Type B pancreatic cell (in vitro differentiated cells): ENCODE data around the gene IFNE. TPM values are rescaled to one million over a fixed set of nuclear protein-coding genes. Genes with fewer than 3 reads are reported as not detected.

Experiments
- DNase-seq: peaks from one replicate; pipeline ENCODE4 v3.0.0; 2021; ENCODE audit warnings: mixed read lengths; ENCODE audit not compliant: unreplicated experiment; ENCODE audit errors: extremely low spot score
- H3K27ac Mint-ChIP-seq: 2 replicates; pipeline ENCODE4 v1.8.0; 2021; ENCODE audit warnings: mild to moderate bottlenecking, mixed read lengths
- H3K27me3 Mint-ChIP-seq: 2 replicates; pipeline ENCODE4 v1.8.0; 2021; ENCODE audit warnings: mixed read lengths
- H3K36me3 Mint-ChIP-seq: 2 replicates; pipeline ENCODE4 v1.8.0; 2021; ENCODE audit warnings: mixed read lengths
- H3K4me1 Mint-ChIP-seq: one replicate; pipeline ENCODE4 v1.8.0; 2021; ENCODE audit warnings: mixed read lengths; ENCODE audit not compliant: unreplicated experiment
- H3K4me3 Mint-ChIP-seq: 2 replicates; pipeline ENCODE4 v1.8.0; 2021; ENCODE audit warnings: mild to moderate bottlenecking, mixed read lengths
- H3K9me3 Mint-ChIP-seq: 2 replicates; pipeline ENCODE4 v1.8.0; 2021; ENCODE audit warnings: mixed read lengths
- total RNA-seq: library from RNA; stranded (reverse); gene quantifications from 2 replicates; pipeline ENCODE4 v1.2.1, GENCODE V29; 2021; ENCODE audit warnings: low replicate concordance
- TF ChIP-seq, protein P1 (sequence below): fragments of 200-600 bp; sonication (generic); conservative IDR thresholded peaks from 2 replicates; pipeline ENCODE4 v1.5.0; 2021; ENCODE audit warnings: antibody characterized with exemption, mild to moderate bottlenecking

Gene IFNE
- total RNA-seq, 1 donor from 2014 or later = 0.75 TPM

DNA sequence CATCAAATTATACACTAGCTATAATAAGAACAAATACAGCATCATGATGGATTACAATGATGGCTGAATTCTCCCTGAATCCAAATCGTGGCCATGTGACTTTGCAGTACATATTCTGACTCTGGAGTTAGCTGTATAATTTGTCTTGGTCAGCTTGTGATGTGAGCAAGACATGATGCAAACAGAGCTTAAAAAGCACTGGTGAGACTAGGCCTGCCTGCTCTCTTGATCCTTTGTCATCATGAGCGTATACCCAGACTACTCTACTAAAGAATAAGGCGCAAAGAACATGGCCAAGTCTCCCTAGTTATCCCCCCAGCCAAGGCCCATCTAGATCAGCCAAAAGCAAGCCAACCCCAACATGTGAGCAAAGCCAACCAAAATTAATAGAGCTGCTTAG lies 34.7 kb upstream of the IFNE start:
- no peaks in the 10 kb centered on the region for H3K9me3 Mint-ChIP-seq
- peaks cover under 1% of the 10 kb centered on the region for H3K36me3 Mint-ChIP-seq
- no peaks in the 10 kb centered on the region for H3K27me3 Mint-ChIP-seq
- H3K4me1 Mint-ChIP-seq = no peaks in the 10 kb centered on the region
- TF ChIP-seq, protein P1, sequence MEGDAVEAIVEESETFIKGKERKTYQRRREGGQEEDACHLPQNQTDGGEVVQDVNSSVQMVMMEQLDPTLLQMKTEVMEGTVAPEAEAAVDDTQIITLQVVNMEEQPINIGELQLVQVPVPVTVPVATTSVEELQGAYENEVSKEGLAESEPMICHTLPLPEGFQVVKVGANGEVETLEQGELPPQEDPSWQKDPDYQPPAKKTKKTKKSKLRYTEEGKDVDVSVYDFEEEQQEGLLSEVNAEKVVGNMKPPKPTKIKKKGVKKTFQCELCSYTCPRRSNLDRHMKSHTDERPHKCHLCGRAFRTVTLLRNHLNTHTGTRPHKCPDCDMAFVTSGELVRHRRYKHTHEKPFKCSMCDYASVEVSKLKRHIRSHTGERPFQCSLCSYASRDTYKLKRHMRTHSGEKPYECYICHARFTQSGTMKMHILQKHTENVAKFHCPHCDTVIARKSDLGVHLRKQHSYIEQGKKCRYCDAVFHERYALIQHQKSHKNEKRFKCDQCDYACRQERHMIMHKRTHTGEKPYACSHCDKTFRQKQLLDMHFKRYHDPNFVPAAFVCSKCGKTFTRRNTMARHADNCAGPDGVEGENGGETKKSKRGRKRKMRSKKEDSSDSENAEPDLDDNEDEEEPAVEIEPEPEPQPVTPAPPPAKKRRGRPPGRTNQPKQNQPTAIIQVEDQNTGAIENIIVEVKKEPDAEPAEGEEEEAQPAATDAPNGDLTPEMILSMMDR = no peak
- no peak for DNase-seq
- H3K4me3 Mint-ChIP-seq = no peak overlapping the region
- H3K27ac Mint-ChIP-seq = no peak overlapping the region

DNA sequence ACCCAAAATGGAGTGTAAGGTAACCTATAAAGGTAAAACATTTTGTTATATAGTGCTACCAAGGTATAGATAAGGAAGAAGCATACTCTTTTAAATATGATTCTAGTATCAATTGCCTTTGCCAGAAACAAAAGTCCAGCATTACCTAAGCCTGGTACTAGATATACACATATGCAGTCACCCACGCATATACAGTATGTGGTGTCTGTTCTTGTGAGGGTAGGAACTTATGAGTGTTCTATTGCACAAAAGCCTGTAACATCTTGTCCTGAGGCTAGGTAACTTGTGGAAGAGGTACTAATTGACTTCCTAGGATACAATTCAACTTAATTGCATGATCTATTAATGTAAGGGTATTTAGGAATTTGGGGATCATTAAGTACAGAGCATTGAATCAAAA lies 31.3 kb upstream of the IFNE start:
- DNase-seq = no peak
- peaks cover 3% of the 10 kb centered on the region for H3K36me3 Mint-ChIP-seq
- no peaks in the 10 kb centered on the region for H3K4me1 Mint-ChIP-seq
- no peaks in the 10 kb centered on the region for H3K9me3 Mint-ChIP-seq
- H3K4me3 Mint-ChIP-seq = no peak overlapping the region
- H3K27me3 Mint-ChIP-seq = no peaks in the 10 kb centered on the region
- TF ChIP-seq, protein P1 = no peak
- no peak overlapping the region for H3K27ac Mint-ChIP-seq

DNA sequence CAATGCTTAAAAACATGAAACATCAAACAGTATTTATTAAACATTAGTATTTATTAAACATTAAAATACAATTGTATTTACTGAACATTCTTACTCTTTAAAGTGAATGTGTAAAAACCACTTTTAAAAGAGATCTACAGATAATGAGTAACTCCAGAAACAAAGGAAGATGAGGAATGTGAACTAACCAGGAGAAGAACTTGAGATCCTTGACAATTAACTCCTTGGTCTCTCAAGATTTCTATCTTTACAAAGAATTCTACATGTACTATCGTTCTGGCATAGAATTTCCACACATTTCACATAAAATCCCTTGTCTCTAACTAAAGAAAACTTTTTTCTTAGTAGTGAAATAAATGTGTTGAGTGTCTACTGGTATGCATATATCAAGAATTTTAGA lies 28.7 kb upstream of the IFNE start:
- Mint-ChIP-seq H3K9me3 (no peaks in the 10 kb centered on the region), H3K27me3 (no peaks in the 10 kb centered on the region), H3K4me3 (no peak overlapping the region), H3K4me1 (peaks cover 4% of the 10 kb centered on the region), H3K27ac (no peak overlapping the region), H3K36me3 (peaks cover 3% of the 10 kb centered on the region)
- TF ChIP-seq, protein P1 = no peak
- no peak for DNase-seq

DNA sequence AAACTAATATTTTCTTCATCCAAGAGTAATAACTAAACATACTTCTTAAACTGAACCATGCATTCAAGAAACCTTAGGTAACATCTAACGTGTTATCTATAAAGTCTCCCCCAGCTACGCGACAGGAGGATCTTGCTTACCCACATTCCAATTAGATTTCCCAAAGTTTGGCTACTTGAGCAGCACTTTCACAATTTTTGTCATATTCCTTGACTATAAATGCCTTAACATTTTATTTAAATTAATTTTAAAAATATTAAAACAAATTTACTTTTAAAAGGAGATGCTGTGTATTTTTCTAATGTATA lies 25.3 kb upstream of the IFNE start:
- Mint-ChIP-seq H3K36me3 (peaks cover 3% of the 10 kb centered on the region), H3K27ac (peak overlapping the region; percentile 8), H3K27me3 (no peaks in the 10 kb centered on the region), H3K4me1 (peaks cover 4% of the 10 kb centered on the region), H3K4me3 (no peak overlapping the region), H3K9me3 (no peaks in the 10 kb centered on the region)
- TF ChIP-seq, protein P1 = no peak
- no peak for DNase-seq

DNA sequence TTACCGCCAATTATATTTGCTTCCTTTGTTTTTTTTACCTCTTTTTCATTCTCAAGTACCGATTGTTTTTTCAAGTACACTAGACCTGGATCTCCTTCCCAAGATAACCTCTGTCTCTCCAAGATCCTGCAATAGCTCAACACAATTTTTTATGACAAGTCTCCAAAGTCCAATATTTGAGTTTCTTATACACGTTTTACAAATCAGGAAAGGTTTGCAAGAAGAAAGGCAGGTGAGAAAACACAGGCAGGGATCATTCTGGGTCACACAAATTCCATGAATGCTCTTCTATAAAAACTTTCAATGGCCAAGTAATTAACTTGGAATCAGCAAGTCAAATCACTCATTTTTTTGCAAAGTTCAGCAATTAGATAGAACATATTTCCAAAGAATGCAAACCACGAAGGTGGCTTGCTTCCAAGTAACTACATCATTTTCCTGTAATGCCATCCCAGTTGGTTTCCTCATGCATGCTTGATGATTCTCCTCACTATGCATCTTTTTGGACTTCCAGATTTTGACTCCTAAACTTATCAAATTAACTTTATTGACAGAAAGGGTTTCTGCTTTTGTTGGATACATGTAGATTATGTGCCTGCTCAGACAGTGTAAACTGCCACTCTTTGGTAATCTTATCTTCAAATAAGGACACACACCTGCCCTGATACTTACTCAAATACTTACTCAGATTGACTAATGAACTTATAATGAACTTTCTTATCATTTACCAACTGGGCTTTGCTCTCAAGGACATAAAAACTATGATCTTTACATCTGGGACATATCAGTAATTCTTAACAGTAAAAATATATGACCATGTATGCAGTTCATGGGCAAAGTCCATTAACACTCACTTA lies 24.7 kb upstream of the IFNE start:
- no peaks in the 10 kb centered on the region for H3K9me3 Mint-ChIP-seq
- H3K27ac Mint-ChIP-seq = peak overlapping the region; percentile 8
- H3K4me3 Mint-ChIP-seq = peak overlapping the region; percentile 5
- H3K4me1 Mint-ChIP-seq = peaks cover 4% of the 10 kb centered on the region
- H3K27me3 Mint-ChIP-seq = no peaks in the 10 kb centered on the region
- no peak for DNase-seq
- H3K36me3 Mint-ChIP-seq = peaks cover 3% of the 10 kb centered on the region
- TF ChIP-seq, protein P1 = no peak
